GM21526 (cell line): ENCODE results near the gene SPATA3.
"Not testable (repeated sequence)": the region's sequence is repeated elsewhere in the genome, so short reads cannot be mapped to it uniquely, and the experiment has no call there.

Source experiments
- ATAC-seq: cut with Tn5 transposase; IDR thresholded peaks from one replicate; pipeline ENCODE4 v1.9.1; 2021; ENCODE audit warnings: moderate library complexity; ENCODE audit not compliant: unreplicated experiment, low FRiP score

The SPATA3 gene

DNA sequence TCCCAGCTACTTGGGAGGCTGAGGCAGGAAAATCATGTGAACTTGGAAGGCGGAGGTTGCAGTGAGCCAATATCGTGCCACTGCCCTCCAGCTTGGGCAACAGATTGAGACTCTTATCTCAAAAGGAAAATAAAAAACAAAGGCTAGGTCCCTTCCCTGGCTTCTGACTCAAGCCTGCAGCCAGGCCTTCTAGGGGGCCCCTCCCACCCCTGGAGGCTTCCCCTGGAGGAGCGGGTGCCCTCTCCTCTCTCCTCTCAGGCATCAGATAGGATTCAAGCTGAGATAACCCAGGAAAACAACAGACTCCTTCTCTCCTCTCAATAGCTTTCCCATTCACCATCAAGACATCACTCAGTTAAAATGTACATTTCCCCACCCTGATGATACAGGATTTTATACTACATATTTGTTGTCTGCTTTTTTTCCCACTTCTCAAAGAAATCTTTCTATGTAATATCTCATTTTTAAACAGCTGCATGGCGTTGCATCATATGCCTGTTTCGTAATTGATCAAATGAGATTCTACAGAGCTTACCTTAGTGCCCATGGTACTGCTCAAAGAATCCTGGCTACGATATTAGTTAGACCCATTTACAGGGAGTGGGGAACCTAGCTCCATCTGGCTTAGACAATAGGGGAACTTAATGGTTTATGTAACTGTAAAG is 20.8 kb downstream of the SPATA3 start:
- ATAC-seq, result no peak

GRCh38 chr2:231017231-231017598 is 21.3 kb downstream of the SPATA3 start:
- no peak for ATAC-seq

- no peak for ATAC-seq
Measured at GRCh38 chr2:231018184-231018583, 22.3 kb downstream of the SPATA3 start.

GRCh38 chr2:231025059-231025458 is 29.1 kb downstream of the SPATA3 start:
- not testable (repeated sequence) for ATAC-seq

DNA sequence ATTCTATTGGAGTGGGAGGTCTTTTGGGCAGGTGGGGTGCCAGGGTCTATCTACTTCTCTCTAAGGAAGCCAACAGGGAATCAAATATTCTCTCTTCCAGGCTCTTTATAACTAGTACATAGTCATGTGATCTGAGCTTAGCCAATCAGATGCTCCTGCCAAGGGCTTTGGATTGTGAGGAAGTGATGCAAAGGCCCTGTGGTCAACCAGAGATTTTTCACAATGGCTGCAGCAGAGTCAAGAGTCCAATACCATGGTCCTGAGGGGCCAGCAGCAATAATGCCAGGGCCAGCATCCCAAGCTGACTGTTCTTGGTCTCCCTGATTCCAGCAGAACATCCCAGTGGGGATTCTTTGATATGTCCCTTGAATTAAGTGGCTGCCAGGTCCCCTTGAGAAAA is 33.0 kb downstream of the SPATA3 start:
- no peak for ATAC-seq

DNA sequence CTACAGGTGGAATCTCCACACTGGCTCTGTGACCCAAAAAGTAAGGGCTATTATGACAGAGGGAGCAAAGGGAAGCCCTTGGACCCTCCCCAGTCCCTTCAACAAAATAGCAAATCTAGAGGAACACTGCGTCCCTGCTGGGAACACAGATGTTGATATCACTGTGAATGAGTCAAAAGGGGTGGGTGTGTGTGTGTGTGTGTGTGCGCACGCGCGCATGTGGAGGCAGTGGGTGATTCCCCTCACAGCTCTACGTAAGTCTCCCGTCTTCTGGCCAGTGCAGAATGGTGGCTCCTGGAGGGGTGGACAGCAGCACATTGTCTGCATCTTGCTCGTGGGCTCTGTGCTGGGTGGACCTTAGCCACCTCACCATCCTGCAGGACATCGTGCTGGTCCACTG is 33.6 kb downstream of the SPATA3 start:
- no peak for ATAC-seq

GRCh38 chr2:231030725-231031124 is 34.8 kb downstream of the SPATA3 start:
- no peak for ATAC-seq

DNA sequence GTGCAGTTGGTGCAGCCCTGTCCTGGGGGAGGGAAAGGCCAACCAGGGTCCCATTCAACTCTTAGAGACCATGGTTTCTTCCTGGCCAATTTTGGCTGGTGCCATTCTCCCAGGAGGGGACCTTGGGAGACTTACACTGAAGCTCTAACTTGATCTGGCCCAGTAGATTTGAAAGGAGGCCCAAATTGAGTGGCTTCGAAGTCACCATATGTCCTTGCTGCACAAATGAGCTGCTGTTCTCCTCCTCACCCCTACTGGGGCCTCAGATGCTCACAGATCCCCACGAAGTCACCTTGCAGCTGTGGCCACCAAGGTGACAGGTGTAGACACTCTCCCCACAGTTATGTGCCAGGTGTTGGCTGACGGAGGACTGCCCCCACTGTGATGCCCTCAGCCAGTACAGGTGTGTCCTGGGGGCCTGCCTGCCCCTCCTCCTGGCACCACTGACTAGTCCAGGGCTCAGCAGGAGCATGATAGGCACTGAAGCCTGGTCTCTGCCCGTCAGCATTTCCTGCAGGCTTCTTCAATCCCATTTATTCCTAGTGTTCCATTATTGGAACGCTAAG is 36.7 kb downstream of the SPATA3 start:
- no peak for ATAC-seq

GRCh38 chr2:231033147-231034132 is 37.5 kb downstream of the SPATA3 start:
- ATAC-seq, result no peak

DNA sequence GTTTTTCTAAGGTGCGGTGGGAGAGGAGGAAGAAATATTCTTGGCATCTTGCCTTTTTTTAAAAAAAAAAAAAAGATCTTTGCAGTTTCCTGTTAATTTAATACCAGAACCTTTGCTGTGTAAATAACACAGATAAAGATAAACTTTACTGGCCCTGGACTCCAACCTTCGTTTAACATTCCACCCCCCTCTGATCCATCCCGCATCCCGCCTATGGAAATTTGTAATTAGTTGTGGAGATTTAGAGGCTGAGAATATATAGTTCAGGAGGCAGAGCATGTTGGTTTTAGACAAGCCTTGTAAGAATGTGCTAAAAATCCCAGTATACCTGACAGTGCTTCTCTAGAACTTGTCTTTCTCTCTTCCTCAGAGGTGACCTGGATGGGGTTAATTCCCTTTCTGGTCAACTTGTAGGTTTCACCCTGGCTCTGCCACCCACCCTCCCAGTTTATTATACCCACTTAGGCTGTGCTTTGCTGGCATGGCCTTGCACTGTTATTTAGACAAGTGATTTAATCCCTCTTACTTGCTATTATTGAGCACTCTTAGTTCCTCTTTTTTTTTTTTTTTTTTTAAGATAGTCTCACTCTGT is 38.5 kb downstream of the SPATA3 start:
- no peak for ATAC-seq

GRCh38 chr2:231036131-231036530 is 40.2 kb downstream of the SPATA3 start:
- no peak for ATAC-seq

DNA sequence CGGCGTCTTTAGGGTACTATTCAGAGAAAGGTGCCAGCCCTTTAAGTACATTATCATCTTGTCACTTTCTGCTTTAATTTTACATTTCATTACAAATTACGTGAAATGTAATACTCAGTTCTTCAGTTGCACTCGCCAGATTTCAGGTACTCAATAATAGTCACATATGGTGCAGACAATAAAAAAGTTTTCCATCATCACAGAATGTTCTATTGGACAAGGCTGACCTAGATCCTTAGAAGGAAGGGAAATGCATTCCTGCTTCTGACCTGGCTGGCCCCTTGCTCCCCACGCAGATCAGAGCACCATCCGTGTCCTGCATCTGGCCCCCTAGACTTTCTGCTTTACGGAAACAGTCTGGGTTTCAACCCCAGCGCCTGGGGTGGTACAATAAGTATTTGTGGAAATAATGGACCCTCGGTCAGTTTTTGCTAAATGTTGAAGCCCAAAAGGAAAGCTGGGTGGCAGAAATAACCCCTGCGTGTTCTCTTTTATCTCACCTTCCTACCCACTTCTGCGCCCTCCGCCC is 40.7 kb downstream of the SPATA3 start:
- ATAC-seq, result no peak

GRCh38 chr2:231037202-231037730 is 41.3 kb downstream of the SPATA3 start, which contains the start of gene C2orf72:
Gene C2orf72, plus strand, starts transcription at chr2:231037523. Its CDS starts 43 bp downstream, at chr2:231037566.
- ATAC-seq, result no peak

DNA sequence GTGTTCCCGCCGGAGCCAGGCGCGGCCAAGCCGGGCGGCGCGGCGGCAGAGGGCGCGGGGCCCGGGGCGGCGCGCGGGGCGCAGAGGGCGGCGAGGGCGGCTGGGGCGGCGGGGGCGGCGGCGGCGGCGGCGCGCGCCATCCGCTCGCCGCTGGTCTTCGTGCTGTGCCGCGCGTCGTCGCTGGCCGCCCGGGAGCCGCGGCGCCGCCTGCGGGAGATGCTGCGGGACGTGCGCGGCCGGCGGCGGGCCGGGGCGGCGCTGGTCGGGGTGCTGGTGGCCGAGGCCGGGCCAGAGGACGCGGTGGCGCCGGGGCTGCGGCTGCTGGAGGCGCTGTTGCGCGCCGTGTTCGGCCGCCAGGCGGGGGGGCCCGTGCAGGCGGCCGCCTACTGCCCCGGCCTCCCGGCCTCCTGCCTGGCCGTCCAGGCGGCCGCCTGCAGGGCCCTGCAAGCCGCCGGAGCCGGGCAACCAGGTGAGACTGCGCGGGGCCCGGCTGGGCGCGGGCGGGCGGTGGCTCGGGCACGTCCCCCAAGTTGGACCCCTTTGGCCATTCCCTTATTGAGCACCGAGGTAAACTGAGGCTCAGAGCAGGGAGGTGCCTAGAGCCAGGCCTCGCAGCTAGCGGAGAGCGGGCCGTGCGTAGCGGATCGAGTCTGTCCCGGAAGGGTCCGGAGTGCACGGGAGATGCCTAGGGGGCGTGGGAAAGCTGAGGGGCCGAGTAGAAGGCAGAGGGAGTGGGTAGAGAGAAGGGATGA is 42.0 kb downstream of the SPATA3 start:
- ATAC-seq, result no peak

DNA sequence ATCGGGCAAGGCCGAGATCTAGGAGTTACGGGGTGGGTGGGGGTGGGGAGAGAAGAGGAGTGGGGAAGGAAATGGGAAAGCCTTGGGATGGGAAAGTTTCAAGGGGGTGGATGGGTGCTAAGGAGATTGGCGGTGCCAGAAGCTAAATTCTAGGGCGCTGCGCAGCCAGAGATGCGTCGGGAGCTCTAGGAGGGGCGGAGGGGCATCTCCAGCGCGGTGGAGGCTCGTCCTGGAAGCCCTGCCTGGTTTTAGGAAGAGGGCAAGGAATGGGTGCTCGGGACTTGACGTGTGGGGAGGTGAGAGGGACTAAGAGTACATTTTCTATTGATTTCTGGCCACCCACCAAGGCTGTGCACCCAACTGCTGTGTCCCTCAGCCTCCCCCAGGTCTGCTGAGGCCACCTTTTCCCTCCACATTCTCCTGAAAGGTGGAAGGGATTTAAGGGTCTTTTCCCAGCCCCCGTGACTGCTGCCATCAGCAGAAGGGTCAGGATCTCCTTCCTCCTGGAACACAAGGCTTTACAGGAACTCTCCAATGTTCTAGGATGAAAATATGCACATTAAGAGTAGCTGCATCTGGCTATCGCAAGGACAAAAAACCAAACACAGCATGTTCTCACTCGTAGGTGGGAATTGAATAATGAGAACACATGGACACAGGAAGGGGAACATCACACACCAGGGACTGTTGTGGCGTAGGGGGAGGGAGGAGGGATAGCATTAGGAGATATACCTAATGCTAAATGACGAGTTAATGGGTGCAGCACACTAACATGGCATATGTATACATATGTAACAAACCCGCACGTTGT is 42.8 kb downstream of the SPATA3 start:
- no peak for ATAC-seq

GRCh38 chr2:231039294-231039664 is 43.4 kb downstream of the SPATA3 start:
- ATAC-seq, result no peak

DNA sequence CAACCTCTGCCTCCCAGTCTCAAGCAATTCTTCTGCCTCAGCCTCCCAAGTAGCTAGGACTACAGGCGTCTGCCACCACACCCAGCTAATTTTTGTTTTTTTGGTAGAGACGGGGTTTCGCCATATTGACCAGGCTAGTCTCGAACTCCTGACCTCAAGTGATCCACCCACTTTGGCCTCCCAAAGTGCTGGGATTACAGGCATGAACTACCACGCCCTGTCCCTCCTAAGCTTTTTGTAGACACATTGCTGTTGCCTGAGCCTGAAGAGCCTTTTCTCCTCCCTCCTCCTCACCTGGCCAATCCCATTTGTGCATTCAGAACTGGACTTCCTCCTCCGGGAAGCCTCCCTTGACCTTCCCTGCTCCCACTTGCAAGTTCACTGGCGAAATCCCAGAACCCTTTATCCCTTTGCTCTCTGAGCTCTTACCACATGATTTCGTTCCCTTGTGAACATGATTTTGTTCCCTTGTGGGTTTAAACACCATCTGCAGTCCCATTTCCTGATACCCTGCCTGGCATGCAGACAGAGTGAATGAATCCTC is 44.0 kb downstream of the SPATA3 start:
- ATAC-seq, result no peak

- ATAC-seq, result no peak
Measured at GRCh38 chr2:231041061-231041689, 45.3 kb downstream of the SPATA3 start.
